DMS53 treated with DMSO at 0.1 percent for 48 hours (cell line): ENCODE results near the gene PAK4.

Experiments
- DNase-seq: peaks from one replicate; lab custom pipeline; 2025; ENCODE audit not compliant: unreplicated experiment; lab: John Stamatoyannopoulos, UW

Gene PAK4

DNA sequence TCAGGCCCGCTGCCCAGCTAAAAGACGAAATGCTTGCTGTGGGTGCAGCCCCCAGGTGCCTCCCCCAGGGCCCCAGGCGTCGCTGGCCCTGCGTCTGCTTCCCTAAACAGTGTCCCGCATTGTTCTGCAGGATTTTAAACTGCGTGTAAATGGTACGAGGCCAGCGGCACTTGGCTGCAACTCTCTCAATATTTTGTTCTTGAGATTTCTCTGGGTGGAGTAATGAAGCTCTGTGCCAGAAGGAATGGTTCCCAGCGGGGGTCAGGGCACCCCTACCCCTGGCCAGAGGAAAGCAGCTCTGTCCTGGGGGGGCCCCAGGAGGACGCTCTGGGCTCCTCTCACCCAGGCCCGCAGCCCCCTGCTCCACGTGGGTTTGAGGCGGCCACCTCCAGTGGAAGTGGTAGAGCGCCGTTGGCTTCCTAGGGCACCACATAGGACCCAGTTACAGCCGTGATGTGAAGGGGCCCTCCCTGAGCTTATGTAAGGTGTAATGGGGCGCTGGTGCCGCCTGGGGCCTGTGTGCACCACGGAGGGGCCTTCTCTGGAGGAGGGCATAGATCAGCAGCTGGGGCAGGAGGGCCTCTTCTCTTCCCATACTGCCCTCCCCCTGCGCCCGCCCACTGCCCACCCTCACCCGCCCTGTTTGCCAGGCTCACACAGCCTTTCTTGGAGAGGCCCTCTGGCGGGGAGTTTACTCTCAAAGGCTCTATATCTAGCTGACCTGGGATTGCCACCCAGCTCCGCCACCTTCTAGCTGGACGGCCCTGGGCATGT, 19.8 kb downstream of the PAK4 start:
- DNase-seq: no peak

- no peak for DNase-seq
Observed at GRCh38 chr19:39146091-39146490, 20.5 kb downstream of the PAK4 start.

DNA sequence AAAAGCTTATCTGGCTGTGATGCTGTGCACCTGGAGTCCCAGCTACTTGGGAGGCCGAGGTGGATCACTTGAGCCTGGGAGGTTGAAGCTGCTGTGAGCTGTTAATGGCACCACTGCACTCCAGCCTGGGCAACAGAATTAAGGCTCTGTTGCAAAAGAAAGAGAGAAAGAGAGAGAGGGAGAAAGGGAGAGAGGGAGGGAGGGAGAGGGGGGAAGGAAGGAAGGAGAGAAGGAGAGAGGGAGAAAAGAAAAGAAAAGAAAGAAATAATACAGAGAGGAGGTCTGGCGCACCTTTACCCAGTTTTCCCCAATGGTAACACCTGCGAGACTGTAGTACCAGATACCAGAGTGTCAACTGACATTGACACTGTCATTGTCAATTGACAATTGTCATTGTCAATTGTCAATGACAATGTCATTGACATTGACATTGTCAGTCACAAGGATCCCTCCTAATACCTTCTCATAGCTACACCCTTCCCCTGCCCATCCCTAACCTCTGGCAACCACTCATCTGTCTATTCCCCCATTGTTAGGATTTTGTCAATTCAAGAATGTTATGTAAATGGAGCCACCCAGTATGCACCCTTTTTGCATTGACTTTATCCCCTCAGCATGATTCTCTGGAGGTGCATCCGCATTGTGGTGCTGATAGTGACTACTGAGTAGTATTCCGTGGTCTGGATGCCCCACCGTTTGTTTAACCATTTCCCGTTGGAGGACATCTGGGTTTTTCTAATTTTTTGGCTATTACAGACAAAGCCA, 21.3 kb downstream of the PAK4 start:
- DNase-seq: no peak

DNA sequence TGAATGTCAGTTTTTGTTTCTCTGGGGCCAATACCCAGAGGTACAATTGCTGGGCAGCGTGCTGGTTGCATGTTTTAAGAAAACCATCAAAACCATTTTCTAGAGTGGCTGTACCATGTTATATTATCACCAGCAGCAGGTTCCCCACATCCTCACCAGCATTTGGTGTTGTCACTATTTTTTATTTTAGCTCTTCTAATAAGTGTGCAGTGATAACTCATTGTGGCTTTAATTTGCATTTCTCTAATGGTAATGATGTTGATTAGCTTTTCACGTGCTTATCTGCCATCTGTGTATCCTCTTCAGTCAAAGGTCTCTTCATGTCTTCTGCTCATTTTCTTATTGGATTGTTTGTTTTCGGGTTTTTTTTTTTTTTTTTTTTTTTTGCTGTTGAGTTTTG, 21.9 kb downstream of the PAK4 start:
- DNase-seq: no peak

DNA sequence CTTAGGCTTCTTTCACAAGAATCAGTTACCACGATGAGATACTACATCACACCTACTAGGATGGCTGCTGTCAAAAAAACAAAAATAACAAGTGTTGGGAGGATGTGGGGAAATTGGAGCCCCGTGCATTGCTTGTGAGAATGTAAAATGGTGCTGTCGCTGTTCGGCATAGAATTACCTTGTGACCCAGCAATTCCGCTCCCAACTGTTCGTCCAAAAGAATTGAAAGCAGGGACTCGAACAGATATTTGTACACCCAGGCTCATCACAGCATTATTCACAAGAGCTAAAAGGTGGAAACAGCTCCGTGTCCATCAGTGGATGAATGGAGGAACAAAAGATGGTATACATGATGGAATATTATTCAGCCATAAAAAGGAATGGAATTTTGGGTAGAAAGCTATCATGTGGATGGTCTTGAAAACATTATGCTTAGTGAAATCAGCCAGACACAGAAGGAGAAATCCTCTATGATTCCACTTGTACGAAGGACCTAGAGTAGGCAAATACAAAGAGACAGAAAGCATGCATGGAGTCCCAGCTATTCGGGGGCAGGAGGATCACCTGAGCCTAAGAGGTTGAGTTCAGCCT, 23.4 kb downstream of the PAK4 start:
- DNase-seq: no peak

DNA sequence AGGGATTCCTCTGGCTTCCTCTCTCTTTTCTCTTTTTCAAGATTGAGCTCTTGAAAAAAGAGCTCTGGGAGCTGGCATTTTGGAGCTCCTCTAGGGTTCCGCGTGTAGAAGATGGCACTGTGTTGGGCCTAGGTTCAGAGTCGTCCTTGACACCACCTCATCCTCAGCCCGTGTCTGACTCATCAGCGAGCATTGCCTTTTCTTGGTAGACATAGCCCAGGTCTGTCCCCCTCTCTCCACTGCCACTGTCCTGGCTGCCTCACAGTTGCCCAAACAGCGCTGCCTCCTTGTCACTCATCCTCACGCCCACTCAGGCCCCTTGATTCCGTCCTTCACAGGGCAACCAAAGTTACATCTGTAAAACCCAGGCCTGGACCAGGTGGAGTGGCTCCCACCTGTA, 24.6 kb downstream of the PAK4 start:
- DNase-seq: no peak

GRCh38 chr19:39150807-39151600, 25.4 kb downstream of the PAK4 start:
- no peak for DNase-seq

DNA sequence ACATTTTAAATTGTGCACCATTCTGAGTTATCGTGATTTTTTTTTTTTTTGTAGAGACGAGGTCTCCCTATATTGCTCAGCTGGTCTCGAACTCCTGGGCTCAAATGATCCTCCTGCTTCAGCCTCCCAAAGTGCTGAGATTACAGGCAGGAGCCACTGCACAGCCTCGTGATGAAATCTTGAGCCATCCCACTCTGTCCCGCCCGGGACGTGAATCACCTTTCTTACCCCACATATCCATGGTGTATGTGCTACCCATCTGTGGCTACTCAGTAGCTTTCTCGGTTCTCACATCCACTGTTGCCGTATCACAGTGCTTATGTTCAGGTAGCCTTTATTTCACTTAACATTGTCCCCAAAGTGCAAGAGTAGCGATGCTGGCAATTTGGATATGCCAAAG, 26.5 kb downstream of the PAK4 start:
- no peak for DNase-seq

GRCh38 chr19:39154100-39154628, 28.6 kb downstream of the PAK4 start:
- no peak for DNase-seq

DNA sequence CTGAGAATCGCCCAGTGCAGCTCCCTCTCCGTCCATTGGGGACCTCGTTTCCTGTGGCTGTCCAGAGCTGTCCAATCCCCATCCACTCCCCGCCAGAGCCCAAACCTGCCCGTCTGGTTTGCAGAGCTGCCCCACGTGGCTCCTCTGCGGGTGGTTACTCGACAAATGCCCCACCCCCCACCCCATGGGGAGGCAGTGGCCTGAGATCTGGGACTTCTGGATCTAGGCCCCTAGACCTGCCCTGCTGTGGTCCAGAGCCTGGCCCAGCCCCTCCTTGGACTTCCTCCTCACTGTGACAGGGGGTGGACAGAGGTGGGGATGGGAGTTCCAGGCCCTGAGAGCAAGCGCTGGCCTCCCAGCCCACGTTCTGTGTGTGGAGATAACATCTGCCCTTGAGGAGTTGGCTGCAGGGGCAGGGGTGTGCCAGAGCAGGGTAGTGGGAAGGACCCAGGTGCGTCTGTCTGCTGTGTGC, 29.1 kb downstream of the PAK4 start:
- no peak for DNase-seq

DNA sequence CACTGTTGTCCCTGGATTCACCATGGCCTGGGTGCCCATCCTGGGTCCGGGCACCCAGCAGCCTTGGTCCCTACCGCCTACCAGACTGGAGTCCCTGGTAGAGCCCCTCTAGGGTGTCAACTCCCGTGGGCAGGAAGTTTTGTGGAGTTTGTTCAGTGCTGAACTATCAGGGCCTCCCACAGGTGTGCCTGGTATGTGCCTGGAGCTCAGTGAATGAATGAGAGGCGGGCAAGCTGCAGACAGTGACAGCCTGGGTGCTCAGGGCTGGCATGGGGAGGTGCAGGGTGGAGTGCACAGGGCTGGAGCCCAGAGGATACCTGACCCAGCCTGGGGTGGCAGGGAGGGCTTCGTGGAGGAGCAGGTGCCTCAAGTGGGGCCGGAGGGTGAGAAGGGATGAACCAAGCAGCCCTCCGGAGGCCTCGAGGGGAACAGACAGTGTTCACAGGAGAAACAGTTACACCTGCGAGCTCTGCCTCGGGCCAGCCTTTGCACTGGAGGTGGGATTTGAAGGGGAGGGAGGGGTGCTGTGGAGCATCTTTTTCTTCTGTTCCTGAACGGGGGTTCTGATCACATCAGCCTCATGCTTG, 29.6 kb downstream of the PAK4 start:
- DNase-seq: no peak

DNA sequence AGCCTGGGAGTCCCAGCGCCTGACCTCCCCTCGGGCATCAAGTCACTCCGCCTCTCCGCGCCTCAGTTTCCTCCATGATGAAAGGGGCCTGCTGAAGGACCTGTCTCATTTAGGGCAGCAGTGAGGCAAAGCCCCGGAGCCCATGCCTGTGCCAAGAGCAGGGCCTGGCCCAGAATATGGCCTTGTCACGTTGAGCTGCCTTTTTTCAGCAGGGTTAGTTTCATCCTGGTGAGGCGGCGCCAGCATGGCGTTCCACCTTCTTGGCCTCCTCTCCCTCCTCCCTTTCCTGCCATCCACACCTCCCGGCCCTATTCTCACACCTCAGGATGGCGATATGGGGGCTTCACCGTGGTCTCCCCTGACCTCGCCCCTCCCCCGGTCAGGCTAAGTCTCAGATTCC, 30.2 kb downstream of the PAK4 start:
- no peak for DNase-seq

DNA sequence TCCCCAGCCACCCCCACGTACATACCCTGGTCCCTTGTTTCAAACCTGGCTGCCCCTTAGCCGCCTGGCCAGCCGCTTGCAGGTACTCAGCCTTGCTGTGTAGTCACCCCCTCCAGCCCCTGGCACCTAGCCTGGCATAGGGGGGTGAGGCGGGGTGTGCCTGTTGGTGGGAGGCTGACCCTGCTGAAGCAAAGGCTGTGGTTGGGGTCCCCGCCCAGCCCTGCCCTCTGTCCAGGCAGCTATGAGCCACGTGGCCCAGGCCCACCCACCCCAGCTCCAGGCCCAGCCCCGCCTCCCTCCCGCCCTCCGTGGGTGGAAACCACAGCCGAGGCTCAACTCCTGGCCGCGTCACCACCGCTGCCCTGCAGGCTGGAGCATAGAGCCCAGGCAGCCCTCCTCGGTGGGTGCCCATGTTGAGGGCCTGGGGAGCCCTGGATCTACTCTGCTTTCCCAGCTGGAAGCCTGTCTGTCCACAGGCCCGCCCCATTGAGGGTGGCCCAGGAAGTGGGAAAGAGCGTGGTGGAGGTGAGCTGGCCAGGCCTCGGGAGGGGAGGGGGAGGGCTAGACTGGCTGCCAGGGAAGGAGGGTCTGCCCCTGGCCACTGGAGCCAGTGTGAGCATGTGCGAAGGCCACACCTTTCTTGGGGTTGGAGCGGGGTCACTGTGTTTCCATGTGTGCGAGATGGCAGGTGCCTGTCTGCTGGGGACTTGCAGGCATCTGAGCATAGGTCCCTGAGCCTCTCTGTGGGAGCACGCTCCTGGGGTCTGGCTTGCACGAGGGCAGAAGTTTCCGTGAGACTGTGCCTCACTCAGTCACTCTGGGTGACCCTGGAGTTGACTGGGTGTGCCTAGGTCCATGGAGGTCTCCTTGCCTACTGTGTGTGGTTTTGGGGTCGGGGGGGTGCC, 31.0 kb downstream of the PAK4 start:
- DNase-seq: no peak

- DNase-seq: no peak
Observed at GRCh38 chr19:39157275-39157996, 31.9 kb downstream of the PAK4 start.

DNA sequence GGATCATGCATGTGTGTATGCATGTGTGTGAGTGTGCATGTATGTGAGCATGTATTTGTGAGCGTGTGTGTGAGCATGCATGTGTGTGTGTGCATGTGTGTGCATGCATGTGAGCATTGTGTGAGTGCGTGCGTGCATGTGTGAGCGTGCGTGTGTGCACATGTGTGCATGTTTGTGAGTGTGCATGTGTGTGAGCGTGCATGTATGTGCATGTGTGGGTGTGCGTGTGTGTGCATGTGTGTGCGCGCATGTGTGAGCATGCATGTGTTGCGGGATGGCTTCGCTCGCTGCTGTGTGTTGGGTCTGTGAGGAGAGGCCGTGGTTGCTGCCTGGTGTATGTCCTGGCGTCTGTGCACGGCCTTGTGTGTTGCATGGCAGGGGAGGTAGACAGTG, 32.4 kb downstream of the PAK4 start:
- DNase-seq: no peak

GRCh38 chr19:39158646-39159260, 33.2 kb downstream of the PAK4 start:
- DNase-seq: no peak

DNA sequence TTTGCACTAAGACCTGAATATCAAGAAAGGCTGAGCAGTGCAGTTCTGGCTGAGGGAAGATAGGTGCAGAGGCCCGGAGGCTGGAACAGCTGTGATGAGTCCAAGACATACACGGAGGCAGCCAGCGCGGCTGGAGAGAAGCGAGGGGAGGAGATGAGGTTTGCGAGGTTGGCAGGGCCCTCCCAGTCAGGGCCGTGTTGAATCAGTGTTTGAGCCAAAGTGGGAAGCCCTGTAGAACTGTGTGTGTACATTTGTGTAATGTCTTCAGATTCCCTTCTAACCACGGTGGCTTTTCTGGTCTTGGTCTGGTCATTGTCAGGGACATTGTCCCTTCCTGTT, 34.9 kb downstream of the PAK4 start:
- no peak for DNase-seq

GRCh38 chr19:39160889-39161672, 35.5 kb downstream of the PAK4 start:
- no peak for DNase-seq
